ENCODE data around the gene ESYT3.
"Not testable (repeated sequence)": the region's sequence is repeated elsewhere in the genome, so short reads cannot be mapped to it uniquely, and the experiment has no call there.

Gene ESYT3

GRCh38 chr3:138407236-138407907 lies 27.0 kb upstream of the ESYT3 start:
- DNase-seq (ENCODE audit: low spot score) = no peak

GRCh38 chr3:138408751-138409570 lies 25.5 kb upstream of the ESYT3 start:
- no peak for DNase-seq (ENCODE audit: low spot score)

- DNase-seq (ENCODE audit: low spot score) = no peak
Observed at GRCh38 chr3:138412821-138413551, 21.4 kb upstream of the ESYT3 start.

GRCh38 chr3:138416236-138416635 lies 18.2 kb upstream of the ESYT3 start:
- DNase-seq (ENCODE audit: low spot score) = not testable (repeated sequence)

GRCh38 chr3:138417559-138417982 lies 16.8 kb upstream of the ESYT3 start:
- peak; percentile 87 for DNase-seq (ENCODE audit: low spot score)

- DNase-seq (ENCODE audit: low spot score) = no peak
Observed at GRCh38 chr3:138418601-138419206, 15.7 kb upstream of the ESYT3 start.

- DNase-seq (ENCODE audit: low spot score) = no peak
Observed at GRCh38 chr3:138423316-138423715, 11.1 kb upstream of the ESYT3 start.

- no peak for DNase-seq (ENCODE audit: low spot score)
Observed at GRCh38 chr3:138424323-138424722, 10.1 kb upstream of the ESYT3 start.

GRCh38 chr3:138426211-138426610 lies 8.2 kb upstream of the ESYT3 start:
- no peak for DNase-seq (ENCODE audit: low spot score)

GRCh38 chr3:138426754-138427153 lies 7.7 kb upstream of the ESYT3 start:
- not testable (repeated sequence) for DNase-seq (ENCODE audit: low spot score)

GRCh38 chr3:138429665-138430064 lies 4.8 kb upstream of the ESYT3 start:
- no peak for DNase-seq (ENCODE audit: low spot score)

- no peak for DNase-seq (ENCODE audit: low spot score)
Observed at GRCh38 chr3:138432576-138433240, 1.7 kb upstream of the ESYT3 start.

GRCh38 chr3:138433892-138434275 lies 532 bp upstream of the ESYT3 start:
- DNase-seq (ENCODE audit: low spot score) = no peak

GRCh38 chr3:138434875-138435772 lies 708 bp downstream of the ESYT3 start:
- DNase-seq (ENCODE audit: low spot score) = peak; percentile 11

- DNase-seq (ENCODE audit: low spot score) = no peak
Observed at GRCh38 chr3:138435840-138436239, 1.4 kb downstream of the ESYT3 start.

- no peak for DNase-seq (ENCODE audit: low spot score)
Observed at GRCh38 chr3:138437281-138437680, 2.9 kb downstream of the ESYT3 start.

GRCh38 chr3:138438896-138439295 lies 4.5 kb downstream of the ESYT3 start:
- DNase-seq (ENCODE audit: low spot score) = no peak

GRCh38 chr3:138439646-138440045 lies 5.2 kb downstream of the ESYT3 start:
- DNase-seq (ENCODE audit: low spot score) = no peak

- DNase-seq (ENCODE audit: low spot score) = peak; percentile 22
Observed at GRCh38 chr3:138440121-138440521, 5.7 kb downstream of the ESYT3 start.

- DNase-seq (ENCODE audit: low spot score) = no peak
Observed at GRCh38 chr3:138440596-138440995, 6.2 kb downstream of the ESYT3 start.

Data from SK-N-DZ (cell line).